ENCODE results near the gene THSD7B.

- TF ChIP-seq TCF12 (IDR thresholded peaks at IDR 0.05; ENCODE audit: low read depth, low read length) (no peak), CTCF (IDR thresholded peaks at IDR 0.05; ENCODE audit: control extremely low read depth in 1 of 3, insufficient read depth in 1 of 3, low read depth in 1 of 3, low read length in 3 of 3) (no peak), POLR2A (IDR thresholded peaks at IDR 0.05; ENCODE audit: control extremely low read depth in 1 of 2, low read depth in 2 of 2, low read length in 2 of 2) (no peak), TAF7 (optimal IDR thresholded peaks at IDR 0.05; ENCODE audit: borderline replicate concordance, low read depth, low read length) (no peak), EZH2 (IDR thresholded peaks at IDR 0.05; ENCODE audit: low read depth, low read length, severe bottlenecking) (no peak), MAX (IDR thresholded peaks at IDR 0.05) (no peak), KDM1A (IDR thresholded peaks at IDR 0.05; ENCODE audit: borderline replicate concordance, low read length) (no peak), BRCA1 (IDR thresholded peaks at IDR 0.05; ENCODE audit: low read depth, low read length) (no peak), SP1 (IDR thresholded peaks at IDR 0.05; ENCODE audit: low read depth, low read length) (no peak)
Observed at GRCh38 chr2:136909777-136910176, 144.4 kb downstream of the THSD7B start.
